Activated T-cell treated with anti-CD3 and anti-CD28 coated beads, Interleukin-2, amount 50 U/mL, for 72 hours (primary cell): Measurements from ENCODE around the gene GABRB1. TPM values are rescaled to one million over a fixed set of nuclear protein-coding genes. Genes with fewer than 3 reads are reported as not detected.

Source experiments
- ATAC-seq, 2 donors: fragments of 150-1000 bp; cut with Tn5 transposase; replicated peaks in 1 of 2; 2 replicates each; pipeline ENCODE4 v1.10.0; 2021; ENCODE audit warnings: moderate library complexity in 2 of 2, mild to moderate bottlenecking in 1 of 2
- DNase-seq, 2 donors: peaks; one replicate each; pipeline ENCODE4 v3.0.0; 2021 to 2022; ENCODE audit warnings: mixed read lengths in 1 of 2
- H3K27ac Mint-ChIP-seq: one replicate; pipeline ENCODE4 v1.8.0; 2022; ENCODE audit warnings: mild to moderate bottlenecking, moderate library complexity, mixed read lengths
- H3K27me3 Mint-ChIP-seq: one replicate; pipeline ENCODE4 v1.8.0; 2022; ENCODE audit warnings: low read depth, mixed read lengths
- H3K36me3 Mint-ChIP-seq, 2 donors: one replicate each; pipeline ENCODE4 v1.8.0; 2022; ENCODE audit warnings: mixed read lengths in 2 of 2, mild to moderate bottlenecking in 1 of 2; ENCODE audit not compliant: insufficient read depth in 2 of 2
- H3K4me1 Mint-ChIP-seq: one replicate; pipeline ENCODE4 v1.8.0; 2022; ENCODE audit warnings: low read depth, mixed read lengths
- H3K4me3 Mint-ChIP-seq, 2 donors: one replicate each; pipeline ENCODE4 v1.8.0; 2022; ENCODE audit warnings: mild to moderate bottlenecking in 2 of 2, mixed read lengths in 2 of 2, moderate library complexity in 2 of 2
- H3K9me3 Mint-ChIP-seq, 2 donors: one replicate each; pipeline ENCODE4 v1.8.0; 2022; ENCODE audit warnings: mixed read lengths in 2 of 2
- total RNA-seq, 2 donors: library from RNA; stranded (reverse); gene quantifications; one replicate each; pipeline ENCODE4 v1.2.3, GENCODE V29; 2022

Gene GABRB1
- total RNA-seq, 2 donors from 2014 or later = not detected

GRCh38 chr4:47057991-47058390 is 26.6 kb downstream of the GABRB1 start:
- H3K36me3 Mint-ChIP-seq = no peaks in the 10 kb centered on the region
- DNase-seq = no peak
- H3K27me3 Mint-ChIP-seq = peaks cover 6% of the 10 kb centered on the region
- no peak overlapping the region for H3K27ac Mint-ChIP-seq
- no peaks in the 10 kb centered on the region for H3K9me3 Mint-ChIP-seq
- H3K4me3 Mint-ChIP-seq = no peak overlapping the region
- no peaks in the 10 kb centered on the region for H3K4me1 Mint-ChIP-seq
- no peak for ATAC-seq

- Mint-ChIP-seq H3K4me1 (no peaks in the 10 kb centered on the region), H3K36me3 (no peaks in the 10 kb centered on the region), H3K27ac (no peak overlapping the region), H3K9me3 (no peaks in the 10 kb centered on the region), H3K4me3 (no peak overlapping the region), H3K27me3 (peaks cover 6% of the 10 kb centered on the region)
- ATAC-seq (no peak), DNase-seq (no peak)
Measured at GRCh38 chr4:47060561-47060960, 29.2 kb downstream of the GABRB1 start.

GRCh38 chr4:47061435-47061834 is 30.1 kb downstream of the GABRB1 start:
- Mint-ChIP-seq H3K9me3 (no peaks in the 10 kb centered on the region), H3K36me3 (no peaks in the 10 kb centered on the region), H3K27ac (no peak overlapping the region), H3K4me3 (no peak overlapping the region), H3K27me3 (peaks cover 6% of the 10 kb centered on the region), H3K4me1 (no peaks in the 10 kb centered on the region)
- no peak for DNase-seq
- no peak for ATAC-seq

GRCh38 chr4:47065051-47065481 is 33.7 kb downstream of the GABRB1 start:
- DNase-seq (no peak), ATAC-seq (no peak)
- H3K27ac Mint-ChIP-seq = no peak overlapping the region
- H3K4me3 Mint-ChIP-seq = no peak overlapping the region
- H3K4me1 Mint-ChIP-seq = no peaks in the 10 kb centered on the region
- H3K9me3 Mint-ChIP-seq = peaks cover 2% of the 10 kb centered on the region in 2 donors
- peaks cover 6% of the 10 kb centered on the region for H3K27me3 Mint-ChIP-seq
- no peaks in the 10 kb centered on the region for H3K36me3 Mint-ChIP-seq

- DNase-seq (no peak), ATAC-seq (no peak)
- Mint-ChIP-seq H3K9me3 (peaks cover 4 to 5% of the 10 kb centered on the region in 2 donors), H3K4me3 (no peak overlapping the region), H3K36me3 (no peaks in the 10 kb centered on the region), H3K4me1 (peaks cover 10% of the 10 kb centered on the region), H3K27ac (no peak overlapping the region), H3K27me3 (no peaks in the 10 kb centered on the region)
Measured at GRCh38 chr4:47068986-47069385, 37.6 kb downstream of the GABRB1 start.

GRCh38 chr4:47071901-47072341 is 40.6 kb downstream of the GABRB1 start:
- Mint-ChIP-seq H3K27me3 (peaks cover 5% of the 10 kb centered on the region), H3K36me3 (no peaks in the 10 kb centered on the region), H3K9me3 (peaks cover 4 to 5% of the 10 kb centered on the region in 2 donors), H3K4me3 (peak overlapping the region in 1 of 2 donors; percentile 26), H3K4me1 (peaks cover 10% of the 10 kb centered on the region), H3K27ac (peak overlapping the region; percentile 84)
- peak in 1 of 2 donors; percentile 58 for ATAC-seq
- DNase-seq = no peak

GRCh38 chr4:47073647-47074046 is 42.3 kb downstream of the GABRB1 start:
- no peak overlapping the region for H3K27ac Mint-ChIP-seq
- ATAC-seq = no peak
- H3K27me3 Mint-ChIP-seq = peaks cover 5% of the 10 kb centered on the region
- H3K4me1 Mint-ChIP-seq = peaks cover 10% of the 10 kb centered on the region
- DNase-seq = no peak
- H3K9me3 Mint-ChIP-seq = peaks cover 4% of the 10 kb centered on the region in 2 donors
- no peaks in the 10 kb centered on the region for H3K36me3 Mint-ChIP-seq
- no peak overlapping the region for H3K4me3 Mint-ChIP-seq

- peaks cover 5% of the 10 kb centered on the region for H3K27me3 Mint-ChIP-seq
- H3K9me3 Mint-ChIP-seq = peaks cover 3 to 4% of the 10 kb centered on the region in 2 donors
- H3K4me1 Mint-ChIP-seq = peaks cover 10% of the 10 kb centered on the region
- ATAC-seq = no peak
- no peak overlapping the region for H3K4me3 Mint-ChIP-seq
- no peak overlapping the region for H3K27ac Mint-ChIP-seq
- H3K36me3 Mint-ChIP-seq = no peaks in the 10 kb centered on the region
- no peak for DNase-seq
Measured at GRCh38 chr4:47074816-47075215, 43.4 kb downstream of the GABRB1 start.

GRCh38 chr4:47075262-47075661 is 43.9 kb downstream of the GABRB1 start:
- peaks cover 10% of the 10 kb centered on the region for H3K4me1 Mint-ChIP-seq
- H3K36me3 Mint-ChIP-seq = no peaks in the 10 kb centered on the region
- no peak for DNase-seq
- peaks cover 5% of the 10 kb centered on the region for H3K27me3 Mint-ChIP-seq
- no peak overlapping the region for H3K4me3 Mint-ChIP-seq
- no peak for ATAC-seq
- peaks cover 3 to 4% of the 10 kb centered on the region in 2 donors for H3K9me3 Mint-ChIP-seq
- no peak overlapping the region for H3K27ac Mint-ChIP-seq

- Mint-ChIP-seq H3K27ac (no peak overlapping the region), H3K4me3 (no peak overlapping the region), H3K27me3 (peaks cover 5% of the 10 kb centered on the region), H3K9me3 (peaks cover 1 to 2% of the 10 kb centered on the region in 2 donors), H3K4me1 (peaks cover 10% of the 10 kb centered on the region), H3K36me3 (no peaks in the 10 kb centered on the region)
- DNase-seq (no peak), ATAC-seq (no peak)
Measured at GRCh38 chr4:47075919-47076318, 44.6 kb downstream of the GABRB1 start.

GRCh38 chr4:47084111-47084510 is 52.7 kb downstream of the GABRB1 start:
- H3K4me1 Mint-ChIP-seq = no peaks in the 10 kb centered on the region
- no peaks in the 10 kb centered on the region for H3K9me3 Mint-ChIP-seq
- H3K36me3 Mint-ChIP-seq = no peaks in the 10 kb centered on the region
- no peak overlapping the region for H3K4me3 Mint-ChIP-seq
- no peak overlapping the region for H3K27ac Mint-ChIP-seq
- DNase-seq (no peak), ATAC-seq (no peak)
- H3K27me3 Mint-ChIP-seq = no peaks in the 10 kb centered on the region

- ATAC-seq (peak; percentile 24 to 71), DNase-seq (no peak)
- Mint-ChIP-seq H3K4me3 (no peak overlapping the region), H3K36me3 (no peaks in the 10 kb centered on the region), H3K4me1 (no peaks in the 10 kb centered on the region), H3K27ac (no peak overlapping the region), H3K27me3 (no peaks in the 10 kb centered on the region), H3K9me3 (no peaks in the 10 kb centered on the region)
Measured at GRCh38 chr4:47084795-47085194, 53.4 kb downstream of the GABRB1 start.

GRCh38 chr4:47088298-47088697 is 56.9 kb downstream of the GABRB1 start:
- Mint-ChIP-seq H3K27ac (no peak overlapping the region), H3K9me3 (no peaks in the 10 kb centered on the region), H3K4me3 (no peak overlapping the region), H3K4me1 (no peaks in the 10 kb centered on the region), H3K36me3 (no peaks in the 10 kb centered on the region), H3K27me3 (no peaks in the 10 kb centered on the region)
- no peak for ATAC-seq
- DNase-seq = no peak

- H3K36me3 Mint-ChIP-seq = no peaks in the 10 kb centered on the region
- no peaks in the 10 kb centered on the region for H3K27me3 Mint-ChIP-seq
- H3K4me1 Mint-ChIP-seq = no peaks in the 10 kb centered on the region
- no peaks in the 10 kb centered on the region for H3K9me3 Mint-ChIP-seq
- ATAC-seq (no peak), DNase-seq (no peak)
- no peak overlapping the region for H3K27ac Mint-ChIP-seq
- H3K4me3 Mint-ChIP-seq = no peak overlapping the region
Measured at GRCh38 chr4:47095884-47096283, 64.5 kb downstream of the GABRB1 start.
